Testis (tissue), 2 donors: Measurements from ENCODE around the gene NET1.

Experiments used
- CTCF ChIP-seq, 3 experiments: fragments of 450-650 bp in 2 of 3; fragments of 200-600 bp in 1 of 3; sonication (generic) in 1 of 3; IDR thresholded peaks; one replicate each; pipeline ENCODE4 v1.5.1; 2016 to 2019; ENCODE audit warnings: antibody characterized with exemption in 3 of 3, mild to moderate bottlenecking in 2 of 3, moderate library complexity in 1 of 3
- POLR2A ChIP-seq: fragments of 450-650 bp; IDR thresholded peaks from one replicate; pipeline ENCODE4 v1.6.1; 2017; ENCODE audit warnings: antibody characterized with exemption, mild to moderate bottlenecking, moderate library complexity

GRCh38 chr10:5508161-5508604 is 95.8 kb downstream of the NET1 start:
- TF ChIP-seq CTCF (IDR thresholded peaks at IDR 0.05) = no peak
- no peak for TF ChIP-seq POLR2A
